SK-N-SH (cell line): ENCODE data around the gene CLCN1. TPM values are rescaled to one million over a fixed set of nuclear protein-coding genes. Genes with fewer than 3 reads are reported as not detected.

Experiments
- CTCF ChIA-PET: fragments of 300-600, 350-600 bp; formaldehyde crosslinking; extraction: SDS; loops from one replicate; lab custom pipeline; 2021; lab: Yijun Ruan, JAX
- POLR2A ChIA-PET: fragments of 350-600 bp; sonication (Branson Sonifier 250); formaldehyde crosslinking; extraction: SDS; loops from one replicate; lab custom pipeline; 2020; ENCODE audit warnings: antibody characterized with exemption, inconsistent platforms; lab: Yijun Ruan, JAX
- DNase-seq: peaks from one replicate; pipeline ENCODE4 v3.0.0; 2012
- H2AFZ ChIP-seq: fragments of 200-600 bp; sonication (generic); 2 replicates; pipeline ENCODE4 v1.8.1; 2016; ENCODE audit warnings: antibody characterized with exemption, mild to moderate bottlenecking, low read depth
- H3F3A ChIP-seq: fragments of 200-600 bp; sonication (generic); replicated peaks from 2 replicates; pipeline ENCODE3; 2016; ENCODE audit warnings: antibody characterized with exemption, mild to moderate bottlenecking; ENCODE audit not compliant: insufficient read depth
- H3K27ac ChIP-seq, 2 experiments: fragments of 200-500 bp in 1 of 2; fragments of 200-600 bp in 1 of 2; sonication (Bioruptor generic) in 1 of 2; sonication (generic), shearing (Covaris generic) in 1 of 2; 2 replicates each; pipeline versions ENCODE4 v1.5.1 to v1.6.1; 2014 to 2016; ENCODE audit warnings: low read depth in 2 of 2, inconsistent platforms in 1 of 2, low read length in 1 of 2, mild to moderate bottlenecking in 1 of 2, mixed read lengths in 1 of 2
- H3K27me3 ChIP-seq: fragments of 200-600 bp; sonication (generic), shearing (Covaris generic); 2 replicates; pipeline ENCODE4 v1.6.1; 2016; ENCODE audit warnings: mixed run types; ENCODE audit not compliant: insufficient read depth
- H3K36me3 ChIP-seq, 2 experiments: fragments of 200-500 bp in 1 of 2; fragments of 200-600 bp in 1 of 2; sonication (Bioruptor generic) in 1 of 2; sonication (generic) in 1 of 2; replicated peaks in 1 of 2; 2 replicates each; pipeline versions ENCODE3 to v1.5.1; 2014 to 2016; ENCODE audit warnings: low read length in 1 of 2, mild to moderate bottlenecking in 1 of 2; ENCODE audit not compliant: insufficient read depth in 2 of 2, control insufficient read depth in 1 of 2
- H3K4me1 ChIP-seq, 2 experiments: fragments of 200-500 bp in 1 of 2; fragments of 200-600 bp in 1 of 2; sonication (Bioruptor generic) in 1 of 2; sonication (generic), shearing (Covaris generic) in 1 of 2; 2 replicates each; pipeline versions ENCODE4 v1.5.1 to v1.6.1; 2014 to 2016; ENCODE audit warnings: low read depth in 1 of 2, low read length in 1 of 2, mixed run types in 1 of 2; ENCODE audit not compliant: insufficient read depth in 2 of 2, control insufficient read depth in 1 of 2
- H3K4me2 ChIP-seq: fragments of 200-600 bp; sonication (generic), shearing (Covaris generic); 2 replicates; pipeline ENCODE4 v1.6.1; 2017; ENCODE audit warnings: mixed run types
- H3K4me3 ChIP-seq, 2 experiments: fragments of 200-500 bp in 1 of 2; fragments of 200-600 bp in 1 of 2; sonication (Bioruptor generic) in 1 of 2; sonication (generic), shearing (Covaris generic) in 1 of 2; 2 replicates each; pipeline versions ENCODE4 v1.5.1 to v1.8.1; 2014 to 2016; ENCODE audit warnings: low read depth in 2 of 2, inconsistent platforms in 1 of 2, low read length in 1 of 2, mild to moderate bottlenecking in 1 of 2, mixed read lengths in 1 of 2, moderate library complexity in 1 of 2
- H3K79me2 ChIP-seq: fragments of 200-600 bp; sonication (generic); 2 replicates; pipeline ENCODE4 v1.8.1; 2017; ENCODE audit warnings: mild to moderate bottlenecking; ENCODE audit not compliant: insufficient read depth
- H3K9ac ChIP-seq: fragments of 200-600 bp; sonication (generic); 2 replicates; pipeline ENCODE4 v1.6.1; 2017; ENCODE audit warnings: mixed run types
- H3K9me2 ChIP-seq: fragments of 200-600 bp; sonication (generic); 2 replicates; pipeline ENCODE4 v1.6.1; 2017; ENCODE audit warnings: mixed run types
- H3K9me3 ChIP-seq: fragments of 200-600 bp; sonication (generic); 2 replicates; pipeline ENCODE4 v1.6.1; 2017; ENCODE audit warnings: mixed run types, mild to moderate bottlenecking, moderate library complexity
- H4K20me1 ChIP-seq: fragments of 200-600 bp; sonication (generic); 2 replicates; pipeline ENCODE4 v1.6.1; 2017; ENCODE audit warnings: mild to moderate bottlenecking, mixed run types; ENCODE audit not compliant: insufficient read depth
- CHD2 ChIP-seq: fragments of 150-350 bp; IDR thresholded peaks from 2 replicates; pipeline ENCODE4 v1.6.1; 2018; ENCODE audit warnings: low read length; ENCODE audit not compliant: partially characterized antibody
- EP300 ChIP-seq, 2 experiments: IDR thresholded peaks; 2 replicates each; pipeline versions ENCODE4 v1.4.0 to v1.6.1; 2012; ENCODE audit warnings: borderline replicate concordance in 1 of 2, low read depth in 1 of 2, low read length in 1 of 2
- FOSL2 ChIP-seq: IDR thresholded peaks from 2 replicates; pipeline ENCODE4 v1.4.0; 2012; ENCODE audit warnings: low read depth, mild to moderate bottlenecking, moderate library complexity, borderline replicate concordance
- FOXM1 ChIP-seq: IDR thresholded peaks from 2 replicates; pipeline ENCODE4 v1.4.0; 2012; ENCODE audit warnings: low read depth, mild to moderate bottlenecking
- GABPA ChIP-seq: IDR thresholded peaks from 2 replicates; pipeline ENCODE4 v1.4.0; 2012; ENCODE audit warnings: low read depth, mild to moderate bottlenecking
- GATA2 ChIP-seq: sonication (generic); formaldehyde crosslinking; IDR thresholded peaks from 2 replicates; pipeline ENCODE4 v1.5.0; 2020; ENCODE audit warnings: mild to moderate bottlenecking, missing genetic modification reagents
- NRF1 ChIP-seq: IDR thresholded peaks from 2 replicates; pipeline ENCODE4 v1.6.1; 2012; ENCODE audit warnings: low read depth, mild to moderate bottlenecking, low read length
- POLR2AphosphoS5 ChIP-seq: IDR thresholded peaks from 2 replicates; pipeline ENCODE4 v1.6.1; 2012; ENCODE audit warnings: low read depth, low read length
- RAD21 ChIP-seq: IDR thresholded peaks from 2 replicates; pipeline ENCODE4 v1.6.1; 2012; ENCODE audit warnings: mild to moderate bottlenecking, low read length
- RCOR1 ChIP-seq: fragments of 150-350 bp; IDR thresholded peaks from 2 replicates; pipeline ENCODE4 v1.6.1; 2017; ENCODE audit warnings: antibody characterized with exemption, low read length
- REST ChIP-seq: IDR thresholded peaks from 2 replicates; pipeline ENCODE4 v1.6.1; 2012; ENCODE audit warnings: mild to moderate bottlenecking, low read depth, low read length, moderate library complexity
- RXRA ChIP-seq: IDR thresholded peaks from 2 replicates; pipeline ENCODE4 v1.4.0; 2012; ENCODE audit warnings: low read depth, mild to moderate bottlenecking, borderline replicate concordance
- SIN3A ChIP-seq: IDR thresholded peaks from 2 replicates; pipeline ENCODE4 v1.6.1; 2012; ENCODE audit warnings: low read depth, mild to moderate bottlenecking, low read length, moderate library complexity, borderline replicate concordance
- TCF12 ChIP-seq: IDR thresholded peaks from 2 replicates; pipeline ENCODE4 v1.4.0; 2012
- TEAD4 ChIP-seq: IDR thresholded peaks from 2 replicates; pipeline ENCODE4 v1.4.0; 2012; ENCODE audit warnings: mild to moderate bottlenecking, borderline replicate concordance; ENCODE audit not compliant: insufficient read depth
- USF1 ChIP-seq: IDR thresholded peaks from 2 replicates; pipeline ENCODE4 v1.4.0; 2012; ENCODE audit warnings: low read depth, borderline replicate concordance
- USF2 ChIP-seq: fragments of 150-350 bp; IDR thresholded peaks from 2 replicates; pipeline ENCODE4 v1.6.1; 2017; ENCODE audit warnings: antibody characterized with exemption, low read length, low read depth, borderline replicate concordance
- YY1 ChIP-seq: IDR thresholded peaks from 2 replicates; pipeline ENCODE4 v1.4.0; 2012; ENCODE audit warnings: low read depth, mild to moderate bottlenecking
- WGBS: methylation state at CpG from one replicate; pipeline ENCODE4 v1.1.6; 2017; ENCODE audit warnings: low lambda C conversion rate; 5-methylcytosine and 5-hydroxymethylcytosine counted together
- polyA plus RNA-seq, 3 experiments: library from polyadenylated mRNA; depleted of rRNA; stranded (reverse); fragments of >200 nt; gene quantifications; 2 replicates each; pipeline ENCODE4 v1.2.3, GENCODE V29; 2012
- TF ChIP-seq, protein P1 (sequence below): fragments of 200-600 bp; sonication (generic); IDR thresholded peaks from 2 replicates; pipeline ENCODE4 v1.6.1; 2017; ENCODE audit warnings: antibody characterized with exemption, mild to moderate bottlenecking, moderate library complexity

CLCN1 gene
- polyA plus RNA-seq, 1 of the 3 experiments (the other 2 are of a cell fraction) = 0.12 TPM

DNA sequence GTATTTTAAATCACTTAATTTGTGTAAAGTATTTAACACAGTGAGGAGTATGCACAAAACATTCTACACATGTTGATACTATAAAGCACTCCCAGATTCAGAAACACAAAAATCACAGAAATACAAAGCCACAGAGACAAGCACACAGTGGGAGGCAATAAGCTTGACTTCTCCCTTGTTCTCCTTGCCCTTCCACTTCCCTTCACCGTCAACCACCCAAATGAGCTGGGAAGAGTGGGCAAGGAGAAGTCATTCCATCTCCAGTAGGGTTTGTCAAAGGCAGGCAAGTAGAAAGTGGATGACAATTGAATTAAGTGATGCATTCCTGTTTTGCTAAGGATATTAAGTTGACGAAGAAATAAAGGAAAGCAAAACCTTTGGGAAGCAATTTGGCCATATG is 35.3 kb upstream of the CLCN1 start:
- Histone ChIP-seq H3K9ac (no peak overlapping the region), H3K4me2 (no peak overlapping the region), H4K20me1 (no peaks in the 10 kb centered on the region), H2AFZ (no peak overlapping the region), H3K9me2 (no peaks in the 10 kb centered on the region), H3K79me2 (no peaks in the 10 kb centered on the region), H3F3A (no peaks in the 10 kb centered on the region), H3K27ac (no peak overlapping the region), H3K4me1 (peaks cover 5 to 9% of the 10 kb centered on the region in 2 experiments; a peak in 2 of 4 replicates), H3K4me3 (no peak overlapping the region), H3K27me3 (no peaks in the 10 kb centered on the region), H3K36me3 (no peaks in the 10 kb centered on the region), H3K9me3 (no peaks in the 10 kb centered on the region)
- DNase-seq = no peak
- 95% methylated on average over 2 of the region's 2 CpGs for WGBS
- POLR2A ChIA-PET = interaction anchor here (0.8 kb wide), 1 partner anchor 17 kb away, joined by 3 read pairs; the partner anchor contains the start of gene GSTK1
- CTCF ChIA-PET = interaction anchor here (1.0 to 2.3 kb wide), 3 partner anchors 40 to 136 kb away, joined by 3 to 11 read pairs (median 6); no protein-coding TSS in a partner anchor
- TF ChIP-seq TCF12 (no peak), NRF1 (no peak), RCOR1 (no peak), REST (no peak), YY1 (no peak), TEAD4 (no peak), SIN3A (no peak), EP300 (IDR thresholded peaks at IDR 0.05; ENCODE audit: borderline replicate concordance in 1 of 2, low read depth in 1 of 2, low read length in 1 of 2) (no peak)

- H3K27ac ChIP-seq = no peak overlapping the region
- no peaks in the 10 kb centered on the region for H3K9me3 ChIP-seq
- CTCF ChIA-PET = interaction anchor here (1.2 to 2.3 kb wide), 2 partner anchors 23 to 99 kb away, joined by 4 to 6 read pairs; no protein-coding TSS in a partner anchor
- H3K4me1 ChIP-seq = peaks cover 5 to 9% of the 10 kb centered on the region in 2 experiments; a peak in 2 of 4 replicates
- H3K9me2 ChIP-seq = no peaks in the 10 kb centered on the region
- H3K36me3 ChIP-seq = no peaks in the 10 kb centered on the region
- H3K79me2 ChIP-seq = no peaks in the 10 kb centered on the region
- no peak overlapping the region for H2AFZ ChIP-seq
- no peaks in the 10 kb centered on the region for H3K27me3 ChIP-seq
- TF ChIP-seq EP300 (IDR thresholded peaks at IDR 0.05; ENCODE audit: borderline replicate concordance in 1 of 2, low read depth in 1 of 2, low read length in 1 of 2) (no peak), CHD2 (no peak), FOSL2 (no peak), FOXM1 (no peak), RXRA (no peak), GATA2 (no peak), USF2 (no peak), TCF12 (no peak), RAD21 (no peak), GABPA (no peak), POLR2AphosphoS5 (no peak), USF1 (no peak)
- TF ChIP-seq, protein P1, sequence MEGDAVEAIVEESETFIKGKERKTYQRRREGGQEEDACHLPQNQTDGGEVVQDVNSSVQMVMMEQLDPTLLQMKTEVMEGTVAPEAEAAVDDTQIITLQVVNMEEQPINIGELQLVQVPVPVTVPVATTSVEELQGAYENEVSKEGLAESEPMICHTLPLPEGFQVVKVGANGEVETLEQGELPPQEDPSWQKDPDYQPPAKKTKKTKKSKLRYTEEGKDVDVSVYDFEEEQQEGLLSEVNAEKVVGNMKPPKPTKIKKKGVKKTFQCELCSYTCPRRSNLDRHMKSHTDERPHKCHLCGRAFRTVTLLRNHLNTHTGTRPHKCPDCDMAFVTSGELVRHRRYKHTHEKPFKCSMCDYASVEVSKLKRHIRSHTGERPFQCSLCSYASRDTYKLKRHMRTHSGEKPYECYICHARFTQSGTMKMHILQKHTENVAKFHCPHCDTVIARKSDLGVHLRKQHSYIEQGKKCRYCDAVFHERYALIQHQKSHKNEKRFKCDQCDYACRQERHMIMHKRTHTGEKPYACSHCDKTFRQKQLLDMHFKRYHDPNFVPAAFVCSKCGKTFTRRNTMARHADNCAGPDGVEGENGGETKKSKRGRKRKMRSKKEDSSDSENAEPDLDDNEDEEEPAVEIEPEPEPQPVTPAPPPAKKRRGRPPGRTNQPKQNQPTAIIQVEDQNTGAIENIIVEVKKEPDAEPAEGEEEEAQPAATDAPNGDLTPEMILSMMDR = no peak
- TF ChIP-seq, all 33 proteins: peak for 0
- DNase-seq = no peak
- POLR2A ChIA-PET = no interaction called here
- H3K4me2 ChIP-seq = no peak overlapping the region
- WGBS = 95% methylated on average over 2 of the region's 2 CpGs
- no peaks in the 10 kb centered on the region for H4K20me1 ChIP-seq
- no peaks in the 10 kb centered on the region for H3F3A ChIP-seq
- no peak overlapping the region for H3K4me3 ChIP-seq
- H3K9ac ChIP-seq = no peak overlapping the region
Observed at GRCh38 chr7:143281529-143281928, 34.4 kb upstream of the CLCN1 start.
